Left ventricle myocardium inferior (tissue), 1 donor: ENCODE data around the gene PIEZO1. TPM values are rescaled to one million over a fixed set of nuclear protein-coding genes. Genes with fewer than 3 reads are reported as not detected.

Source experiments
- DNase-seq: peaks from one replicate; pipeline ENCODE4 v3.0.0-alpha.2; 2020
- H3K27ac ChIP-seq: fragments of 200-600 bp; replicated peaks from 2 replicates; pipeline ENCODE4 v1.8.0; 2021
- H3K27me3 ChIP-seq: fragments of 200-600 bp; 2 replicates; pipeline ENCODE4 v1.8.0; 2021; ENCODE audit warnings: low read depth
- H3K36me3 ChIP-seq: fragments of 200-600 bp; 2 replicates; pipeline ENCODE4 v1.8.0; 2021
- H3K4me1 ChIP-seq: fragments of 200-600 bp; 2 replicates; pipeline ENCODE4 v1.8.0; 2021
- H3K4me3 ChIP-seq: fragments of 200-600 bp; 2 replicates; pipeline ENCODE4 v1.8.0; 2021; ENCODE audit warnings: mild to moderate bottlenecking, moderate library complexity
- H3K9me3 ChIP-seq: fragments of 200-600 bp; replicated peaks from 2 replicates; pipeline ENCODE4 v1.8.0; 2021
- CTCF ChIP-seq: fragments of 200-600 bp; IDR thresholded peaks from 2 replicates; pipeline ENCODE4 v1.8.0; 2021; ENCODE audit warnings: antibody characterized with exemption, mild to moderate bottlenecking, borderline replicate concordance
- intact Hi-C: fragments of 100-400 bp; cut with micrococcal nuclease; formaldehyde crosslinking; loops from one replicate; pipeline ENCODE4 v1.11.0; 2022
- total RNA-seq: library from RNA; stranded (reverse); fragmentation: NEBNext Ultra II Directional; extraction: Animal tissue kit (Norgen Biotek cat#: 25700); gene quantifications from one replicate; pipeline ENCODE4 v1.2.1, GENCODE V29; 2021
- donor health status: DM: no; HTN: yes; CAD: no; lungs with severe emphysema.

Gene PIEZO1
- total RNA-seq, 1 donor from 2014 or later, result 17.1 TPM

- intact Hi-C loops, result no loop called here
- Histone ChIP-seq H3K27ac (no peak overlapping the region), H3K4me3 (no peak overlapping the region), H3K27me3 (no peaks in the 10 kb centered on the region), H3K9me3 (peaks cover 13% of the 10 kb centered on the region), H3K36me3 (no peaks in the 10 kb centered on the region), H3K4me1 (peaks cover 41% of the 10 kb centered on the region)
- DNase-seq, result no peak
- no peak for TF ChIP-seq CTCF
Observed at GRCh38 chr16:88762258-88762870, 22.7 kb downstream of the PIEZO1 start.

GRCh38 chr16:88761830-88762229, 23.2 kb downstream of the PIEZO1 start:
- TF ChIP-seq CTCF, result no peak
- DNase-seq, result no peak
- intact Hi-C loops, result no loop called here
- Histone ChIP-seq H3K27ac (no peak overlapping the region), H3K4me1 (peaks cover 36% of the 10 kb centered on the region), H3K4me3 (no peak overlapping the region), H3K27me3 (no peaks in the 10 kb centered on the region), H3K36me3 (no peaks in the 10 kb centered on the region), H3K9me3 (peaks cover 13% of the 10 kb centered on the region)

- no peak for TF ChIP-seq CTCF
- Histone ChIP-seq H3K36me3 (no peaks in the 10 kb centered on the region), H3K4me3 (no peak overlapping the region), H3K4me1 (peaks cover 35% of the 10 kb centered on the region), H3K9me3 (peaks cover 13% of the 10 kb centered on the region), H3K27me3 (no peaks in the 10 kb centered on the region), H3K27ac (no peak overlapping the region)
- intact Hi-C loops, result no loop called here
- DNase-seq, result no peak
Observed at GRCh38 chr16:88761143-88761534, 23.9 kb downstream of the PIEZO1 start.

- H3K27me3 ChIP-seq, result no peaks in the 10 kb centered on the region
- H3K4me1 ChIP-seq, result peaks cover 35% of the 10 kb centered on the region
- no peaks in the 10 kb centered on the region for H3K36me3 ChIP-seq
- DNase-seq, result no peak
- peaks cover 13% of the 10 kb centered on the region for H3K9me3 ChIP-seq
- no peak overlapping the region for H3K4me3 ChIP-seq
- H3K27ac ChIP-seq, result no peak overlapping the region
- no peak for TF ChIP-seq CTCF
- intact Hi-C loops, result no loop called here
Observed at GRCh38 chr16:88760424-88761142, 24.4 kb downstream of the PIEZO1 start.

- intact Hi-C loops, result no loop called here
- Histone ChIP-seq H3K27ac (no peak overlapping the region), H3K4me1 (peaks cover 35% of the 10 kb centered on the region), H3K27me3 (no peaks in the 10 kb centered on the region), H3K36me3 (no peaks in the 10 kb centered on the region), H3K9me3 (peaks cover 13% of the 10 kb centered on the region), H3K4me3 (no peak overlapping the region)
- DNase-seq, result no peak
- TF ChIP-seq CTCF, result no peak
Observed at GRCh38 chr16:88759976-88760350, 25.1 kb downstream of the PIEZO1 start.
